Effector memory CD8-positive, alpha-beta T cell (primary cell): ENCODE measurements around the gene CCDC85B.

ENCODE experiments used
- ATAC-seq: fragments of 150-1000 bp; cut with Tn5 transposase; replicated peaks from 2 replicates; pipeline ENCODE4 v1.10.0; 2021; ENCODE audit warnings: mild to moderate bottlenecking, moderate library complexity
- DNase-seq, 3 experiments: peaks; one replicate each; pipeline ENCODE4 v3.0.0; 2021
- H3K27ac Mint-ChIP-seq, 2 donors: one replicate each; pipeline ENCODE4 v1.8.0; 2022; ENCODE audit warnings: mild to moderate bottlenecking in 2 of 2, mixed read lengths in 2 of 2, moderate library complexity in 2 of 2
- H3K27me3 Mint-ChIP-seq, 2 donors: one replicate each; pipeline ENCODE4 v1.8.0; 2022; ENCODE audit warnings: mixed read lengths in 2 of 2
- H3K36me3 Mint-ChIP-seq: one replicate; pipeline ENCODE4 v1.8.0; 2022; ENCODE audit warnings: mild to moderate bottlenecking, moderate library complexity, mixed read lengths; ENCODE audit not compliant: insufficient read depth
- H3K4me1 Mint-ChIP-seq, 2 donors: one replicate each; pipeline ENCODE4 v1.8.0; 2022; ENCODE audit warnings: low read depth in 2 of 2, mixed read lengths in 2 of 2
- H3K4me3 Mint-ChIP-seq, 2 donors: one replicate each; pipeline ENCODE4 v1.8.0; 2022; ENCODE audit warnings: mild to moderate bottlenecking in 2 of 2, mixed read lengths in 2 of 2, moderate library complexity in 2 of 2
- H3K9me3 Mint-ChIP-seq, 2 donors: one replicate each; pipeline ENCODE4 v1.8.0; 2022; ENCODE audit warnings: mixed read lengths in 2 of 2

CCDC85B gene

GRCh38 chr11:65861165-65861505, 29.3 kb upstream of the CCDC85B start:
- peak overlapping the region; percentile 88 to 94 for H3K4me3 Mint-ChIP-seq
- peak overlapping the region; percentile 79 to 92 for H3K27ac Mint-ChIP-seq
- DNase-seq, result no peak
- H3K4me1 Mint-ChIP-seq, result peaks cover 45 to 49% of the 10 kb centered on the region in 2 donors
- H3K27me3 Mint-ChIP-seq, result no peaks in the 10 kb centered on the region
- no peak for ATAC-seq
- peaks cover 77% of the 10 kb centered on the region for H3K36me3 Mint-ChIP-seq
- H3K9me3 Mint-ChIP-seq, result no peaks in the 10 kb centered on the region

- H3K4me3 Mint-ChIP-seq, result peak overlapping the region; percentile 88 to 94
- H3K36me3 Mint-ChIP-seq, result peaks cover 76% of the 10 kb centered on the region
- DNase-seq, result no peak
- H3K4me1 Mint-ChIP-seq, result peaks cover 40 to 43% of the 10 kb centered on the region in 2 donors
- peak overlapping the region in 1 of 2 donors; percentile 92 for H3K27ac Mint-ChIP-seq
- no peak for ATAC-seq
- no peaks in the 10 kb centered on the region for H3K27me3 Mint-ChIP-seq
- H3K9me3 Mint-ChIP-seq, result no peaks in the 10 kb centered on the region
Observed at GRCh38 chr11:65861533-65862183, 28.8 kb upstream of the CCDC85B start.

DNA sequence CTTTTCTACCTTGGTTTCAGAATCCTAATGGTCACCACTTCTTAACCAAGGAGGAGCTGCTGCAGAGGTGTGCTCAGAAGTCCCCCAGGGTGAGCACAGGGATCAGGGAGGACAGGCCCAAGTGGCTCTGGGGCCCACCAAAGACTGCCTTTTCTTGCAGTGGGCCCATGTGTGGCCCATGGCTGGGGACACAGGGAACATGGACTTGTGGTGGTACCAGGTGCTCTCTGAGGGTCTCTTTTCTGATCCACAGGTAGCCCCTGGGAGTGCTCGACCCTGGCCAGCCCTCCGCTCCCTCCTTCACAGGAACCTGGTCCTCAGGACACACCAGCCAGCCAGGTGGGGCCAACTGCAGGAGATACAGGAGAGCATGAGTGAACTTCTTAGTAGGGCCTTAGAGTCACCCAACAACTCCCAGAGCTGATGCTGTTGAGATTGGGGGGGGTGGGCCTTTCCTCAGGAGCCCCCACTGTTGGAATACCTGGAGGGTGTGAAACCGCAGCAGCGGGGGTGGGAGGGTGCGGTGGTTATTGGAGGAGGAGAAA, 28.2 kb upstream of the CCDC85B start:
- no peaks in the 10 kb centered on the region for H3K27me3 Mint-ChIP-seq
- peak overlapping the region in 1 of 2 donors; percentile 40 for H3K4me3 Mint-ChIP-seq
- H3K27ac Mint-ChIP-seq, result peak overlapping the region in 1 of 2 donors; percentile 69
- peaks cover 72% of the 10 kb centered on the region for H3K36me3 Mint-ChIP-seq
- no peak for DNase-seq
- peaks cover 37 to 46% of the 10 kb centered on the region in 2 donors for H3K4me1 Mint-ChIP-seq
- H3K9me3 Mint-ChIP-seq, result no peaks in the 10 kb centered on the region
- ATAC-seq, result no peak

GRCh38 chr11:65862941-65863888, 27.3 kb upstream of the CCDC85B start:
- peak overlapping the region in 1 of 2 donors; percentile 40 for H3K4me3 Mint-ChIP-seq
- DNase-seq, result no peak
- no peaks in the 10 kb centered on the region for H3K27me3 Mint-ChIP-seq
- ATAC-seq, result no peak
- peaks cover 62% of the 10 kb centered on the region for H3K36me3 Mint-ChIP-seq
- H3K27ac Mint-ChIP-seq, result peak overlapping the region in 1 of 2 donors; percentile 69
- H3K4me1 Mint-ChIP-seq, result peaks cover 37 to 46% of the 10 kb centered on the region in 2 donors
- no peaks in the 10 kb centered on the region for H3K9me3 Mint-ChIP-seq

GRCh38 chr11:65863889-65864705, 26.4 kb upstream of the CCDC85B start:
- Mint-ChIP-seq H3K4me1 (peaks cover 28 to 37% of the 10 kb centered on the region in 2 donors), H3K9me3 (no peaks in the 10 kb centered on the region), H3K27me3 (no peaks in the 10 kb centered on the region), H3K36me3 (peaks cover 53% of the 10 kb centered on the region), H3K4me3 (no peak overlapping the region), H3K27ac (peak overlapping the region in 1 of 2 donors; percentile 9)
- DNase-seq (no peak), ATAC-seq (no peak)

GRCh38 chr11:65864706-65865471, 25.6 kb upstream of the CCDC85B start:
- peaks cover 26 to 34% of the 10 kb centered on the region in 2 donors for H3K4me1 Mint-ChIP-seq
- no peak overlapping the region for H3K27ac Mint-ChIP-seq
- no peak for DNase-seq
- H3K36me3 Mint-ChIP-seq, result peaks cover 49% of the 10 kb centered on the region
- H3K27me3 Mint-ChIP-seq, result no peaks in the 10 kb centered on the region
- ATAC-seq, result no peak
- H3K4me3 Mint-ChIP-seq, result no peak overlapping the region
- H3K9me3 Mint-ChIP-seq, result no peaks in the 10 kb centered on the region

DNA sequence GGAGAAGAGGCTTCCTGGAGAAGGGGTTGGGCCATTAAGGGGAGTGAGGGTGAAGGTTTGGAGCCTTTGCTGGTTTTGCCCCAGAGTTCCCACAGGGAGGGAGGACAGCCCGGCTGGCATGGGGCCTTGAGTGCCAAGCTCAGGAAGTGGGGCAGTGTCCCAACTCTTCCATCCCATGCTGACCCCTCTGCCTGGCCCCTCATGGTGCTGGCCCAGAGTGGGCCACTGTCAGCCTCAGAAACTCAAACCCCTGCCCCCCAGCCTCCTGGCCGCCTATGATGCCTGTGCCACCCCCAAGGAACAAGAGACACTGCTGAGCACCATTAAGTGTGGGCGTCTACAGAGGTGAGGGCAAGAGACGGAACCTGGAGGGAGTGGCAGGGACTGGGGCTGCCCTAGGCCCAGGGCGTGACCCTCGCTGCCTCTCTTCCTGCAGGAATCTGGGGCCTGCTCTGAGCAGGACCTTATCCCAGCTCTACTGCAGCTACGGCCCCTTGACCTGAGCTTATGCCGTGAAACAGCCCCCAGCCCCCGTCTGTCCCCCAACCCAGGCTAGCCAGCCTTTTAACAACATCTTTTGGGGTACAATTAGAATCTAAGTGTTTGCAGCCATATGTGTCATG, 24.8 kb upstream of the CCDC85B start:
- Mint-ChIP-seq H3K4me3 (no peak overlapping the region), H3K27me3 (no peaks in the 10 kb centered on the region), H3K36me3 (peaks cover 46% of the 10 kb centered on the region), H3K9me3 (no peaks in the 10 kb centered on the region), H3K4me1 (peaks cover 27 to 33% of the 10 kb centered on the region in 2 donors), H3K27ac (no peak overlapping the region)
- ATAC-seq (no peak), DNase-seq (no peak)

GRCh38 chr11:65866509-65867283, 23.8 kb upstream of the CCDC85B start:
- no peaks in the 10 kb centered on the region for H3K9me3 Mint-ChIP-seq
- no peaks in the 10 kb centered on the region for H3K27me3 Mint-ChIP-seq
- peaks cover 46% of the 10 kb centered on the region for H3K36me3 Mint-ChIP-seq
- H3K4me1 Mint-ChIP-seq, result peaks cover 22 to 27% of the 10 kb centered on the region in 2 donors
- ATAC-seq (no peak), DNase-seq (no peak)
- no peak overlapping the region for H3K4me3 Mint-ChIP-seq
- H3K27ac Mint-ChIP-seq, result no peak overlapping the region

DNA sequence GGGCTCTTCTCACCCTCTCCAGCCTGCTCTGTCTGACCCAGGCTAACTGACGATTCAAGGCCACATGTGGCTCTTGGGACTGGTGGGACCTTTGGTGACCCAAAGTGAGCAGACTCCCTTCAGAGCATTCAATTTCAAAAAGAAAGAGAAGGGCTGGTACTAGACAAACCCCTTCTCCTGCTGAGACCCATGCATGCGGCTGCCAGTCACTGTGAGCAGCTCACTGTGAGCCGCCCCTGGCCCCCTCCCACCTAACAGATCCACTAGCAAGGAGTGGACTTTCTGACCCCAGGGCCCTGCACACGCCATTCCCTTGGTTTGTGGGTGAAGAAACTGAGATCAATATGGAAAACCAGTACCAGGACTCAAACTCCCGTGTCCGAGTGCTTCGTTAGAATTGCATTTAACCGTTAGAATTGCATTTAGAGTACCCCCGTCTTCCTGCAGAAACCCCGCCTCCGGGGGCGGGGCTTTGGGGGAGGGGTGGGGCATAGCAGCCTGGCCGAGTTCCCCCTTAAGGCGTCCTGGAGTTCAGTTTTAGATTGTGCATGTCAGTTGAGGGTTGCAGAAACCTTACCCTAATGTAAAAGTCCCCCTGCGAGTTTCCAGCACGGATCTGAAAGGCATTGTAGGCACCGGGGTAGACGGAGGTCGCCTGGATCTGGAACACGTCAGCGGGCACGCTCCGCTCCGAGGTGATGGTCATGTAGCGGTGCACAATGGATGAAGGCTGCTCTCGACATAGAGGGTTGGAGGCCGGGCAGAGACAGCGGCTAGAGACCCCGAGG, 23.0 kb upstream of the CCDC85B start:
- DNase-seq (no peak), ATAC-seq (peak; percentile 27)
- Mint-ChIP-seq H3K4me3 (no peak overlapping the region), H3K36me3 (peaks cover 43% of the 10 kb centered on the region), H3K4me1 (peaks cover 20 to 26% of the 10 kb centered on the region in 2 donors), H3K27ac (no peak overlapping the region), H3K27me3 (no peaks in the 10 kb centered on the region), H3K9me3 (no peaks in the 10 kb centered on the region)

- H3K27me3 Mint-ChIP-seq, result no peaks in the 10 kb centered on the region
- H3K4me1 Mint-ChIP-seq, result peaks cover 18 to 22% of the 10 kb centered on the region in 2 donors
- H3K36me3 Mint-ChIP-seq, result peaks cover 36% of the 10 kb centered on the region
- H3K9me3 Mint-ChIP-seq, result no peaks in the 10 kb centered on the region
- ATAC-seq, result peak; percentile 65
- no peak overlapping the region for H3K4me3 Mint-ChIP-seq
- no peak overlapping the region for H3K27ac Mint-ChIP-seq
- DNase-seq, result no peak
Observed at GRCh38 chr11:65868076-65868667, 22.3 kb upstream of the CCDC85B start.

DNA sequence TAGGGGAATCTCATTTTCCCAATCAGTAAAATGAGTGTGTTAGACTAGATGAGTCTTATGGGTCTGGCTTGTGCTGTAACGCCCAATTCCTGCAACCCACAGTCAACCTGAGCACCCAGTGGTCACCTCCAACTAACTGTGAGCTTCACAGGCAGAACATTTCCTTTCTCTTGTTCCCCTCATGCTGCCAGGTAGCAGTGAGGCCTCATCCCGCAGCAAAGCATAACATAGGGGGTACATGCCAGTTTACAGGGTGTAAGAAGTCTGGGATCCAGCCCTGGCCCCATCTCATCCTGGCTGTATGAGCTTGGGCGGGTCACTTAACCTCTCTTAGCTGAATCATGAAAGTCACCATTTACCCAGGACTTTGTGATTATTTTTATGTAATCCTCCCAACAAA, 21.6 kb upstream of the CCDC85B start:
- no peaks in the 10 kb centered on the region for H3K9me3 Mint-ChIP-seq
- H3K27ac Mint-ChIP-seq, result no peak overlapping the region
- H3K36me3 Mint-ChIP-seq, result peaks cover 30% of the 10 kb centered on the region
- no peak overlapping the region for H3K4me3 Mint-ChIP-seq
- peaks cover 20 to 22% of the 10 kb centered on the region in 2 donors for H3K4me1 Mint-ChIP-seq
- ATAC-seq (no peak), DNase-seq (no peak)
- H3K27me3 Mint-ChIP-seq, result no peaks in the 10 kb centered on the region
